Anterior cingulate cortex (tissue), 58 donors: ENCODE results near the gene YWHAQ.
"Not testable (repeated sequence)": the region's sequence is repeated elsewhere in the genome, so short reads cannot be mapped to it uniquely, and the experiment has no call there.

ENCODE experiments used
- DNase-seq, 58 donors: peaks; one replicate each; lab custom pipeline; 2025; lab: John Stamatoyannopoulos, UW

The YWHAQ gene

GRCh38 chr2:9556121-9556743 lies 74.6 kb downstream of the YWHAQ start:
- peak in 6 of 58 donors; percentile 49 to 63 (median 53) for DNase-seq

- peak; percentile 56 to 96 (median 90) for DNase-seq
These were observed 75.3 kb downstream of the YWHAQ start, which contains the start of gene ADAM17 for GRCh38 chr2:9555297-9556120. Gene ADAM17 (minus strand): TSS chr2:9555830. CDS start chr2:9555605, 225 bp downstream.

GRCh38 chr2:9554921-9555296 lies 75.9 kb downstream of the YWHAQ start:
- DNase-seq: peak in 7 of 58 donors; percentile 9 to 65 (median 48)

GRCh38 chr2:9552219-9553178 lies 78.3 kb downstream of the YWHAQ start:
- no peak for DNase-seq

GRCh38 chr2:9550859-9551391 lies 79.9 kb downstream of the YWHAQ start:
- DNase-seq: not testable (repeated sequence)

GRCh38 chr2:9549420-9549819 lies 81.4 kb downstream of the YWHAQ start:
- no peak for DNase-seq

GRCh38 chr2:9548506-9548905 lies 82.3 kb downstream of the YWHAQ start:
- DNase-seq: no peak

- no peak for DNase-seq
These were observed 83.4 kb downstream of the YWHAQ start for GRCh38 chr2:9547262-9547991.

GRCh38 chr2:9545502-9545901 lies 85.3 kb downstream of the YWHAQ start:
- DNase-seq: no peak

- no peak for DNase-seq
These were observed 87.2 kb downstream of the YWHAQ start for GRCh38 chr2:9543557-9543956.

- no peak for DNase-seq
These were observed 91.3 kb downstream of the YWHAQ start for GRCh38 chr2:9539531-9539930.

- peak in 1 of 58 donors; percentile 41 for DNase-seq
These were observed 92.7 kb downstream of the YWHAQ start for GRCh38 chr2:9538000-9538507.

GRCh38 chr2:9536504-9536903 lies 94.3 kb downstream of the YWHAQ start:
- no peak for DNase-seq

- no peak for DNase-seq
These were observed 95.6 kb downstream of the YWHAQ start for GRCh38 chr2:9535177-9535576.
